GM13977 (cell line): ENCODE results near the gene GJC2.
"Not testable (repeated sequence)": the region's sequence is repeated elsewhere in the genome, so short reads cannot be mapped to it uniquely, and the experiment has no call there.

Experiments used
- DNase-seq: peaks from one replicate; pipeline ENCODE4 v3.0.0; 2012; ENCODE audit warnings: low spot score
- in situ Hi-C: fragments of 300-500 bp; cut with MboI; formaldehyde crosslinking; loops from one replicate; pipeline ENCODE4 v1.12.0; 2022; ENCODE audit warnings: low sequenced_read_pairs, low pct_unique_long_range_greater_than_20kb, mixed read lengths, inconsistent platforms; ENCODE audit not compliant: unreplicated experiment
- TF ChIP-seq, protein P1 (sequence below): IDR thresholded peaks from 2 replicates; pipeline ENCODE4 v1.5.1; 2012; ENCODE audit warnings: mild to moderate bottlenecking, control low read depth; ENCODE audit not compliant: insufficient read depth; ENCODE audit errors: extremely low read depth, missing control alignments

Gene GJC2

DNA sequence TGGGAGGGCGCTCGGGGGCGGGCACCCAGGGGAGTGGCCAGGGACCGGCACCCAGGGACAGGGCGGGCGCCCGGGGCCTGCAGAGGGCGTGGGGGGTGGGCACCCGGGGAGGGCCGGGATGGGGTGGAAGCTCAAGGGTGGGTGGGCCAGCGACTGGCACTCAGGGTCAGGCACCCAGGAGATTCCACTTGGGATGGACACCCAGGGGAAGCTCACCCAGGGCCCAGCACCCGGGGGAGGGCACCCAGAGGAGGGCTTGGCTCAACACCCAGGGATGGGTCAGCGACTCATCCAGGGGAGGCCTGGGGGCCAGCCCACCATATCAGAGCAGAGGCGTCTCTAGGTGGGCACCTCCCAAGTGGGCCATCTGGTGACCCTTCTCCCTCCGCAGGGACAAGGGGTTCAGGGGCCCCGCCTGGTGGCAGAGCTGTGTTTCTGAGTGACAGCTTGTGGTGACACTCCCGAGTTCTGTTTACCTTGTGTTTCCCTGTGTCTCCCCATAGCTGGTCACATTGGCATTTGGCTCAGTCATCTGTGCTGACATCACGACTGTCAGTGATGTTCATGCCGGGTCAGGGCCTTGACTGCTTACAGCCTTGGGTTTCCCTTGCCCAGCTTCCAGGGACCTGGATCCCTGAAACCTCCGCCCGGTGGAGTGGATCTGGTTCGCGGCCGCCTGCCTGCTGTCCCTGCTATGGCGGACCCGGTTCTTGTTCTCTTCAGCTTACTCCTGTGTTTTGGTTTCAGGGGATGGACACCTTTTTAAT lies 16.6 kb downstream of the GJC2 start:
- peak; percentile 72 for DNase-seq
- in situ Hi-C loops = no loop called here
- TF ChIP-seq, protein P1, sequence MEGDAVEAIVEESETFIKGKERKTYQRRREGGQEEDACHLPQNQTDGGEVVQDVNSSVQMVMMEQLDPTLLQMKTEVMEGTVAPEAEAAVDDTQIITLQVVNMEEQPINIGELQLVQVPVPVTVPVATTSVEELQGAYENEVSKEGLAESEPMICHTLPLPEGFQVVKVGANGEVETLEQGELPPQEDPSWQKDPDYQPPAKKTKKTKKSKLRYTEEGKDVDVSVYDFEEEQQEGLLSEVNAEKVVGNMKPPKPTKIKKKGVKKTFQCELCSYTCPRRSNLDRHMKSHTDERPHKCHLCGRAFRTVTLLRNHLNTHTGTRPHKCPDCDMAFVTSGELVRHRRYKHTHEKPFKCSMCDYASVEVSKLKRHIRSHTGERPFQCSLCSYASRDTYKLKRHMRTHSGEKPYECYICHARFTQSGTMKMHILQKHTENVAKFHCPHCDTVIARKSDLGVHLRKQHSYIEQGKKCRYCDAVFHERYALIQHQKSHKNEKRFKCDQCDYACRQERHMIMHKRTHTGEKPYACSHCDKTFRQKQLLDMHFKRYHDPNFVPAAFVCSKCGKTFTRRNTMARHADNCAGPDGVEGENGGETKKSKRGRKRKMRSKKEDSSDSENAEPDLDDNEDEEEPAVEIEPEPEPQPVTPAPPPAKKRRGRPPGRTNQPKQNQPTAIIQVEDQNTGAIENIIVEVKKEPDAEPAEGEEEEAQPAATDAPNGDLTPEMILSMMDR = peak; percentile 59

GRCh38 chr1:228168563-228169270 lies 19.0 kb downstream of the GJC2 start:
- in situ Hi-C loops = no loop called here
- DNase-seq = no peak
- TF ChIP-seq, protein P1 = no peak

DNA sequence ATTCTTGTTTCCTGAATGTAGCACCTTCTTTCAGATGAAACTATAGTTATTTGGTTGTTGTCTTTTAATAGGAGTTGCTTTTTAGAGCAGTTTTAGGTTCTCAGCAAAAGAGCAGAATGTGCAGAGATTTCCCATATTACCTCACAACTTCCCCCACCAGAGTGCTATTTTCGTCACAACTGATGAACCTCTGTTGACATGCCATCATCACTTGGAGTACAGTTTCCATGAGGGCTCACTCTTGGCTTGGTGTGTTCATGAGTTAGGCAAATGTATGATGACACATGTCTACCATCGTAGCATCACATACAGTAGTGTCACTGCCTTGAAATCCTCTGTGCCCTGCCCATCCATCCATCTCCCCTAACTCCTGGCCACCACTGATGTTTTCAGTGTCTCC lies 19.6 kb downstream of the GJC2 start:
- TF ChIP-seq, protein P1 = no peak
- in situ Hi-C loops = no loop called here
- no peak for DNase-seq

DNA sequence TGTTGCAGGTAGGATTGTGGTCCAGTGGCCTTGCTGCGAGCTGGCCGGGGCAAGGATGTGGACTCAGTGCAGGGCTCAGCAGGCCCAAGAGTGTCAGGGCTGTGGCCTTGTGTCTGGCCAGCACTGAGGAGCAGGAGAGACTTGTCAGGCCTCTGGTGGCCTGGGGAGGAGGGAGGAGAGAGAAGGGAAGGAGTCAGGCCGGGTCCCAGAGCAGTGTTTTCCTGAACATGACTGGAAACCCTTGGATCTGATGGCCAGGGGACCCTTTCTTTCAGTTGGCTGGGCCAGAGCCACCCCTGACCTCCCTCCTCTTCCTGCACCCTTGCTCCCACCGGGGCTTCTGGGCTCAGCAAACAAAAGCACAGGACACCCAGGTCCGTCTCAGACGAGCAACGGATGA lies 20.9 kb downstream of the GJC2 start:
- DNase-seq = no peak
- in situ Hi-C loops = no loop called here
- TF ChIP-seq, protein P1 = no peak

GRCh38 chr1:228171221-228171891 lies 21.6 kb downstream of the GJC2 start:
- no peak for DNase-seq
- in situ Hi-C loops = no loop called here
- TF ChIP-seq, protein P1 = no peak

DNA sequence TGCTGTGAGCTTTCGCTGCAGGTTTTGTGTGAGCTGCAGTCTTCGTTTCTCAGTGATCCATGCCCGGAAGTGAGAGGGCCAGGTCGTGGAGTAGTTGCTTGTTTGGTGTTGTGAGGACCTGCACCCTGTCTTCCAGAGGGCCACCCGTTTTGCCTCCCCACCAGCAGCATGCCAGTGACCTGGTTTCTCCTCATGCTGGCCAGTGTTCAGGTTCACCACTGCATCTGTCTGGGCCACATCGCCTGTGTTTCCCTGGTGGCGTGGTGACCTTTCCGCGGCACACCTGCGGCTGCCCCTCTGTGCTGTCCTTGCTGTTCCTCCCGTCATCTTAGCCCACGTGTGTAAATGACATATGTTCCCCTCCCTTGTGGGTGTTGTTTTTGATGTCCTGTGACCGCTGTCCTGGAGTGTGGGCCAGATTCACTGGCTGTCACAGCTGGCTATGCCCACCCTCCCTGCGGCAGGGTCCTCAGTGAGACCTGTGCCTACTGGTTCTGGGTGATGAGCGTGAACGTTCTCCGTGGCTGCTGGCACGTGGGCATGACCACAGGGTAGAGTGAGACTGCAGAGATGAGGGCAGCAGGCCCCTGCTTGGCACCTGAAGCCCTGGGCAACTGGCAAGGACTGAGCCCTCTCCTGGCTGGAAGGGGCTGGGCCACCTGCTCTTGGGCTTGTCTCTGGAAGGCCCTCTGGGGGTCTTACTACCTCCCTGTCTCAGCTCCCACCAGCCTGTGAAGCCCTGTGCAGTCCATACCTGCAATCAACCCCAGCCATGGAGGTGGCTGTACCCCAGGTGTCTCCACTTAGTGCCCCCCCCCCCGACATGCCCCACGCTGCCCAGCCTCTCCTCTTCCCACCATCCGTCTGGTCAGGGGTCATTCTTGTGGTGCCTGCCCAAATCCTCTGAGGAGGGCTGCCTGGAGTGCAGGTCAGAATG lies 23.1 kb downstream of the GJC2 start:
- in situ Hi-C loops = no loop called here
- TF ChIP-seq, protein P1 = no peak
- no peak for DNase-seq

DNA sequence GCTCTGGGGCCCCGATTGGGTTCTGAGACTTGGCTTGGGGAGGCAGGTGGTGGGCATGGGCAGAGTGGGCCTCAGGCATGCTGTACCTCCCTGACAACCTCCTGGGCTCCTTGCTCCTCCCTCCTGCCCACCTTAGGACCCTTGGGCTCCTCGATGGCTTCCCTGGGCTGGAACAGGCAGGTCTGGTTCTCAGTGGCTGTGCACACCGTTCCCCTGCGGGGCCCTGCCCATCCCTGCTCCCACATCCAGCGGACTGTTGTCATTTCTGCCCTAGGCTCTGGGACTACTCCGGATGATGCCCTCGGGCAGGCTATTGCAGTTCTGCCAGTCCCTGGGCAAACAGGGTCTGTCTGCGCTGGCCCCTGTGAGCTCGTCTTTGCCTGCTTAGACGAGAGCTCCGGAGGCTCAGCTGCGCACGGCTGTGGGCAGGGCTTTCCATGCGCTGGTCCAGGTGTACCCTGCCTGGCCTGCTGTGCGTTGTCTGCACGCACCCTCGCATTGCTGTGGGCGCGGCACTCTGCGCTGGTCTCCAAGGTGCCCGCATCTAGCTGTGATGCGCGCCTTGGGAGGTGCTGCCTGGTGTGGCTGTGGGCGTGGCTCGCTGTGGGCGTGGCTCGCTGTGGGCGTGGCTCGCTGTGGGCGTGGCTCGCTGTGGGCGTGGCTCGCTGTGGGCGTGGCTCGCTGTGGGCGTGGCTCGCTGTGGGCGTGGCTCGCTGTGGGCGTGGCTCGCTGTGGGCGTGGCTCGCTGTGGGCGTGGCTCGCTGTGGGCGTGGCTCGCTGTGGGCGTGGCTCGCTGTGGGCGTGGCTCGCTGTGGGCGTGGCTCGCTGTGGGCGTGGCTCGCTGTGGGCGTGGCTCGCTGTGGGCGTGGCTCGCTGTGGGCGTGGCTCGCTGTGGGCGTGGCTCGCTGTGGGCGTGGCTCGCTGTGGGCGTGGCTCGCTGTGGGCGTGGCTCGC lies 24.1 kb downstream of the GJC2 start:
- DNase-seq, in situ Hi-C loops: not testable (repeated sequence)
